ENCODE results near the gene DHRS7.

GRCh38 chr14:60204843-60205774 lies 39.9 kb upstream of the DHRS7 start:
- TF ChIP-seq YY1 (IDR thresholded peaks at IDR 0.05; ENCODE audit: insufficient read depth, insufficient read length) (no peak), ZNF274 (IDR thresholded peaks at IDR 0.05; ENCODE audit: low read depth, low read length) (no peak), SUZ12 (IDR thresholded peaks at IDR 0.05; ENCODE audit: extremely low read depth, insufficient read depth, insufficient read length) (no peak)
